Activated CD4-positive, alpha-beta T cell treated with anti-CD3 and anti-CD28 coated beads, Interleukin-10, Interleukin-2, amounts not matched to agents 100 ng/mL and 50 ng/mL, durations not matched to agents 16 hours and 8 hours (primary cell): ENCODE data around the gene C1orf167.

Source experiments
- DNase-seq: peaks from one replicate; pipeline ENCODE4 v3.0.0-alpha.2; 2020

The C1orf167 gene, protein sequence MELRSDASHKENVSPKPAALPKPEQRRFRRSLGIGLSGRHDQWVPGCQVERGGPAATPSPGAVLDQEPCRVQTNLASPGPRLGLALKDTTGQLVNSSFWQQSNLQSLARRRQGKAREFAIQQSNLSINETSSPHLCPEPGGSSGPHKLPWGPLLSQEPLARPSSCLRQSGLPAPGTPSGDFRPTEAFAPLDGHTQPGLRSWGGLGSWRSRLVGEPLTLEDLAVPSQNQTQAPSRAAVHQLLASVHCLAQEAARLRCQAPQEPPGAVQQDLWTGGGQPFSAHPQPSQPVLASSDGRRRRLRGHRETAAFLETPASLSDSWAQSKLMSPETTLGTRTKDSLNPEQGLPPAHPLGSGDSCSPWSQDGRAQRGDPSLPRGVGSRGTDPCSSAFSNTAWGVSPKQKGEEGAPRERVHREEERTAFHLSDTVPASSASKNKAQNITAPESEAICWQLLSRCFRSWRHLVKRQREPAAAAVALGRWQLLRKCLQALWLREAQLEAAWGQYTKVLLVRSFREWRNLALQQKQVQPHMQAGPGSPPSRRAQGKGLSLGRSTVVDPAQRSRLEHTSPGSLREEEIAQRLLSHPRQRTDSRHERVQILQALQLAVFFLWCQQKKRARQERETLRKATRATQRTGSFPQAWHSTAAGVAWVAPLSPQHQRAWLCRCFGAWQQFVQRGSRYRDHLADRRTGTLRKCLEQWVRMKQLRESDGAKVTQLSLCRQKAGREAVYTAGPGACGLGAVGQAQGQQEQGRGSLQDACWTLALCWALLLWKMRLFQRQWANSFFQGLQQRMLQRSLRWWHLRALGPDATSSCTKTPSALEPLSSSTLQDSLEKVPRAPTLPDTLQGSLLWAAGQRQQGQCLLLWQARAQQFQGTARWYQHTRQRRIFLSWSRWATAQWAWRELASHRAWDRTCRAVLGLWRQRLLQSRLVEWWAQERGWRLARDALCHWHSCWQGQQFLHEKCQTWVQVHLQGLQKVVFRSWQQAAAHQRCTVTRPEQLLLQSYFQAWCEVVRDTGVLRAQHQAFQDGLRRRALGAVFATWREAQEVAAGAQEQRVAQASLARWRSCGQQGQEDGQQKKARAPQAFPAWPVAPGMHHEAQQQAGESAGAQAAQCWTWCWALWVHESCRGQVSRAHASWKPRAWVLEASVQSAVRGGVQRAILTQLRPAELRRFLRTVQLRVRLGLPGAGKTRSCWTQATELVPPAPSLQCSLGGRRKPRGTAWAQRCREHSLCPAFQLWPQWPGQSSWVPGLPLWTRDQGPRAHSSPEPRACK (N-terminal part only)

DNA sequence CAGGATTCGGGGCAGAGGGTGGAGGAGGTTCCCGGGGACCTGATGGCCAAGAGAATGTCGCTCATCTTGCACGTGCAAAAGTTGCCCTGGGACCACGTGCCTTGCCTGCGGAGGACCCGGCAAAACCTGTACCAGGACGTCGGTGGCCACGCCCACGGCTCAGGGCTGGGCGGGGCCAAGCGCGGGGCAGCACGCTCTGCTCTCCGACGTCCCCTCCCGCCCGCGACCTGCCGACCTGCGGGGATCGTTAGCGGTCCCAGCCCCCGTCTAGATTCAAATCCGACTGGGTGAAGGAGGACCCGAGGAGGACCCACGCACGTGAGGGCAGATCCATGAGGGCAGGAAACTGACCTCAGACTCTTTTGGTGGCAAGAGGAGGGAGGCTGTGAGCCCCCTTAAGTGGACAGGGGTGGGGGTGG lies at the start of gene C1orf167:
Gene C1orf167 (plus strand): TSS at position 206 of the 419 bp plus-strand sequence. CDS start 2,208 bp downstream, outside the sequence.
- no peak for DNase-seq

DNA sequence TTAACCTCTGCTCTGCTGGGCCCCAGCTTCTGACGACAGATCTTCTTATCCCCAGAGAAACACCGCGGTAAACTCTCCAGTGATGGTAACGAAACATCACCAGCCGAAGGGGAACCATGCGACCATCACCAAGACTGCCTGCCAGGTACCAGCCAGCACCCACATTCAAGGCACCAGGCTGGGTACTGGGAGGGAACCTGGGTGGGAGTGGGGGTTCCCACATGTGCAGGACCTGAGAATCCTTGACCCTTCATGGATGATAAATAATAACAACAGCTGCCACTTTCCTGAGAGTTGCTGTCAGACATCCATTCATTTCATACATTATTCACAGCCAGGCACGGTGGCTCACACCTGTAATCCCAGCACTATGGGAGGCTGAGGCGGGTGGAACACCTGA lies 49.7 kb upstream of the C1orf167 start:
- DNase-seq = no peak

DNA sequence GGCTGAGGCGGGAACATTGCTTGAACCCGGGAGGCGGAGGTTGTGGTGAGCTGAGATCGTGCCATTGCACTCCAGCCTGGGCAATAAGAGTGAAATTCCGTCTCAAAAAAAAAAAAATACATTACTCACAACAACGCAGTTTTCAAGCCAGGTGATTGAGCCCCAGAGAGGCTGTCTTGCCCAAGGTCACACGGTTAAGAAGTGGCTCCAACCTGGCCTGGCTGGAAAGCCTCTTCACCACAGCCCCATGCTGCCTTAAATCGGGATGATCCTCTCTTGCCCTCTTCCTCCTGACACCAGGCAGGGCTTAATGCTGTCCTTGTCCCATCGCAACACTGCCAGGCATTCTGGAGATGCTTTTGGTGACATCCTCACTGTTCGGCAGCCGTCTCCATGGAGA lies 48.9 kb upstream of the C1orf167 start:
- DNase-seq = no peak

DNA sequence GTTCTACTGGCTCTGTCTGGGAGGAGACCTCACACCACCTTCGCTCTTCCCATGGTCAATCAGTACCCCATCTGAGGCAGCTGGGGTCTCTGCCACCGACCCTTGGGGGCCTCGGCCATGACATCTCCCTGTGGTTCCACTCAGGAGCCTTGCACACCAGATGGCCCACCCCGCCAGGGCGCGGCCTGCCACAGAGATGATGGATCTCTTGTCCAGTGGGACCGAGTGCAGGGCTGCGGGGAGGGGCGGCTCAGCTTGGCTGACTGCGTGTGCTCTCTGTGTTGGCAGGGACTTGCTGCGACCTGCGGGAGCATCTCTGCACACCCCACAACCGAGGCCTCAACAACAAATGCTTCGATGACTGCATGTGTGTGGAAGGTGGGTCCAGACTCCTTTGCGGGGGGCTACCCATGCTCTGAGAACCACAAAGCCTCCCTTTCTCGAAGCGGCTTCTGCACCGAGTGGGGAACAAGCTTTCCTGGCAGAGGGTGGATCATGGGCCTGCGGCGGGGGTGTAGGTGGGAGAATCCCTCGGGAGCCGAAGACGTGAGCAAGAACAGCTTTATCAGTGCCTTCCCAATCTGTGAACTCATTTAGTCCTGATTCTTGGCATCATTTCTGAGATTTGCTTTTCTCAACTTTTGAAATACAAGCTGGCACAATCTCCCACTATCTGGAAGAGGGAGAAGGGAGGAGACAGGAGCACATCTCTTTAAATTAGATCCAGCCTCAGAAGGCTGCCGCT lies 47.0 kb upstream of the C1orf167 start:
- DNase-seq = no peak

DNA sequence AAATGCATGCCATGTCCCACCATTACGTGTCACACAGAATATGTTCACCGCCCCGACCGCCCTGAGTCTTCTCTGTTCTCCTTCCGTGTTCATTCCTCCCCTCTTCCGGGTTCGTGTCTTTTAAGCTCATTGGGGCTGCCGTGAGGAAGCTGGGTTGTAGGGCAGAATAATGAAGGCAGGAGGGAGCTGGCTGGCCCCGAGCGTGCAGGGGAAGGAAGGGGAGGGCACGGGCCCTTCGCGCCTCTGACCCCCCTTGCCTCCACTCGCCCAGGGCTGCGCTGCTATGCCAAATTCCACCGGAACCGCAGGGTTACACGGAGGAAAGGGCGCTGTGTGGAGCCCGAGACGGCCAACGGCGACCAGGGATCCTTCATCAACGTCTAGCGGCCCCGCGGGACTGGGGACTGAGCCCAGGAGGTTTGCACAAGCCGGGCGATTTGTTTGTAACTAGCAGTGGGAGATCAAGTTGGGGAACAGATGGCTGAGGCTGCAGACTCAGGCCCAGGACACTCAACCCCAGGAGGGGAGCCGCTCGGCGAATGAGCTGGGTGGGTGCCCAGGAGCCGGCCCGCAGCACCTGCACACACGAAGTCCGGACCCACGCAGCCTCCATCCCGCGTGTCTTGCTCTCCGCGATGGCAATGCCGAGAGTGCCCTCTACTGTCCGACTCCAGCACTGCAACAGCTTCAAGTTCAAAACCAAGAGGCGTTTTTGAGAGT lies 42.5 kb upstream of the C1orf167 start:
- peak; percentile 82 for DNase-seq

DNA sequence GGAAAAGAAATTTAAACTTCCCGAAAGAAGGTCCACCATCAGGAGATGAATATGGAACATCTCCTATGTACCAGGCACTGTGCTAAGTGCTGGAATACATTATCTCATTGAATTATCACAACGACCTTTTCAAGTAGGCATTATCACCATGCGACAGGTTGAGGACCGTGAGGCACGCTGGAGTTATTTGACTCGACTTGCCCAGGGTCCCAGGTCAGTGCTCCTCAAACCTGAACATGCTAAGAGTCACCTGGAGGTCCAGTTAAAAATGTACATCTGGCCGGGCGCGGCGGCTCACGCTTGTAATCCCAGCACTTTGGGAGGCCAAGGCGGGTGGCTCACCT lies 42.0 kb upstream of the C1orf167 start:
- DNase-seq = no peak

DNA sequence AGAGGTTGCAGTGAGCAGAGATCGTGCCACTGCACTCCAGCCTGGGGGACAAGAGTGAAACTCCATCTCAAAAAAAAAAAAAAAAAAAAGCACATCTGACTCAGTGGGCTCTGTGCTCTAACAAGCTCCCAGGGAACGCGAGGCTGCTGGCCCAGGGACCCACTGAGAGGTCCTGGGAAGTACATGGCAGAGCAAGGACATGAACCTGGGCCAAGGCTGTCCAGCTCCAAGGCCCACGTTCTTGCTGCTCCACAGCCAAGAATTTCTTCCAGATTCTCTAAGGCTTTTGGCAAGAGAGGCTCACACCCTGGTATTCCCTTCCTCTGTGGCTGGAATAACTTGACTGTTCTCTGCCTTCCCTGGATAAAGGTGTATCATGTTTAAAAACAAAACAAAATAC lies 41.5 kb upstream of the C1orf167 start:
- DNase-seq = no peak

DNA sequence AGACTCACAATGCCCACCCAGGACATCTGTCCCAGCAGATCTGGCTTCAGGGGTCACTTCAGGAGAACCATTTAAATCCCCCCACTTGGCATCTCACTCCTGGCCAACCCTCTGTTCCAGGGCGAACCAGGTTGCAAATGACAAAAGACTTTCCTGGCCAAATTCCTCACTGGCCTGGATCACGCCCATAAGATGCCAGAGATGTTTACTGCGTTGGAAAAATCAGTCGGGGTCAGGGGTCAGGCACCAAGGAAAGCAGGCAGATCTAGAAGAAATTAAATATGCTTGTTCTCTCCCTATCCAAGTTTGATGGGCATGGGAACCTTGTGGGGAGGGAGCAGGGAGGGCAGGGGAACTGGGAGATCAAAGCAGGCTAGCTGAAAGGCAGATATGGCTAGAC lies 40.7 kb upstream of the C1orf167 start:
- no peak for DNase-seq

DNA sequence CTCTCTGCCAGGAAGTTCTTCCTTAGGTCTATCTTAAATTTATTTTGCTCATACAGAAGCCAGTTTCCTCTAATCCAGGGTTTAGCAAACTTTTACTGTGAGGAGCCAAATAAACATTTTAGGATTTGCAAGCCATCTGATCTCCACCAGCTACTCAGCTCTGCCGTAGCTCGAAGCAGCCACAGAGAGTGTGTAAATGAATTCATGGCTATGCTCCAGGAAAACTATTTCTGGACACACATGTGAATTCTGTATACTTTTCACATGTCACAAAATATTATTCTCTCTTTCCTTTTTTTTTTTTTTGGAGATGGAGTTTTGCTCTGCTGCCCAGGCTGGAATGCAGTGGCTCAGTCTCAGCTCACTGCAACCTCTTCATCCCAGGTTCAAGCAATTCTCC lies 39.5 kb upstream of the C1orf167 start:
- no peak for DNase-seq

DNA sequence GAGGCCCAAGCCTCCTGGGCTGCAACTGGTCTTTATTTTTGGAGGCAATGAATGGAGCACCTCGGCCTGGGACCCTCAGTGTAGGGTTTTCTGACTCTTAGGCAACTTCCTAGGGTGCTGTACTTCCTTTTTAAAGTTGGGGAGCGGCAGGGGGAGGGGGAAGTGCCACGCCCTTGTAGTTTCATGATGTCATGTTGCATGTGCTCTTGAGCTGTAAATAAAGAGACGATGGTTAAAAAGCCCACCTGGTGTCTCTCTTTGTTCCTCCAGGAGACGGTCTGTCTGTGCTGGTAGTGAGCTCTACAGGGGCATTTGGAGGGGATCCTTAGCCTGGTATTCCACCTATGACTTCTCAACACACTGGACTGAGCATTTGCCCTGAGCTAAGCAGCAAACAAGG lies 36.4 kb upstream of the C1orf167 start:
- DNase-seq = no peak

DNA sequence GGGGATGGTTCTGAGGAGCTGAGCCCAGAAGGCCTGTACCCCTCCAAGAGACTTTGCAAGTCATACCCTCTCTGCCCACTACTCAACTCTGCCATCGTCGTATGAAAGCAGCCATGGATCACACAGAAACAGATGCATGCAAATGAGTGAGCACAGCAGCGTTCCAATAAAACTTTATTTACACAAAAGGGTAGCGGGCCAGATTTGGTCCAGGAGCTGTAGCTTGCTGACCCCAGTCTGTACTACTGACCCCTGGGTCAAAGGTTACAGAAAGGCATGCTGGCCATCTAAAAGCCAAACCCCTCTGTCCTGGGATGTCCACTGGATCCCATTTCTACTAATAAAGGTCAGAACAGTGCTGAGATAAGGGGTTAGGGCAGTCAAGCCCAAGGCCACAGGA lies 34.9 kb upstream of the C1orf167 start:
- DNase-seq = no peak

DNA sequence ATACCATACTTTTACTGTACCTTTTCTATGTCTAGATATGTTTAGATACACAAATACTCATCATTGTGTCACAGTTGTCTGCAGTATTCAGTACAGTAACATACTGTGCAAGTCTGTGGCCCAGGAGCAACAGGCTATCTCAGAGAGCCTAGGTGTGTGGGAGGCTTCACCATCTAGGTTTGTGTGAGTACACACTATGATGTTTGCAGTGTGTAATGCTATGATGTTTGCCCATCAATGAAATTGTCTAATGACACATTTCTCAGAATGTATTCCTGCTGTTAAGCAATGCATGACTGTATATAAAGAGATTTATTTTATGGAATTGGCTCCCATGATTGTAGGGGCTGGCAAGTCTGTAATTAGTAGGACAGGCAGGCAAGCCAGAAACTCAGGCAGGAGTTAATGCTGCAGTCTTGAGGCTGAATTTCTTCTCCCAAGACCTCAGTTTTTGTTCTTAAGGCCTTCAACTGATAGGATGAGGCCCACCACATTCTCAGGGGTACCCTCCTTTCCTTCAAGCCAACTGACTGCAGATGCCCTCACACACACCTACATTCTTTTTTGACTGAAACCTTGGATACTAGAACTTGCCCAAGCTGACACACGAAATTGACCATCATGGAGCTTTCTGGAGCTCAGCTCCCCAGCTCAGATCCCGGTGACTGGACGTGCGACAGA lies 33.7 kb upstream of the C1orf167 start:
- DNase-seq = no peak

DNA sequence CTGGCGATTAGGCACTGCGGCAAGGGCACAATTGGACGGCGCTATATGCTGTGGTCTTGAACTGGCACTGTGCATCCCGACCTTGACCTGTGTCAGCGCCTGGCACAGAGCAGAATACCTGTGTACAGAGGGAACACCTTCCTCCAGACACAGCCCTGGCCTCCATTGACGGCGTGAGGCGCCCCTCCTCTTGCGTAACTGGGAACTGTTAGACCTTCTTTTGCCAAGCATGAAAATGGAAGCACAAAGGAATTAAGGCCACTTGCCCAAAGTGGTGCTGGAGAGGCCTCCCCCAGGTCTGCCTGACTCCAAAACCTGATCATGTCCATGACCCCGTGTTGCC lies 32.9 kb upstream of the C1orf167 start:
- DNase-seq = no peak

DNA sequence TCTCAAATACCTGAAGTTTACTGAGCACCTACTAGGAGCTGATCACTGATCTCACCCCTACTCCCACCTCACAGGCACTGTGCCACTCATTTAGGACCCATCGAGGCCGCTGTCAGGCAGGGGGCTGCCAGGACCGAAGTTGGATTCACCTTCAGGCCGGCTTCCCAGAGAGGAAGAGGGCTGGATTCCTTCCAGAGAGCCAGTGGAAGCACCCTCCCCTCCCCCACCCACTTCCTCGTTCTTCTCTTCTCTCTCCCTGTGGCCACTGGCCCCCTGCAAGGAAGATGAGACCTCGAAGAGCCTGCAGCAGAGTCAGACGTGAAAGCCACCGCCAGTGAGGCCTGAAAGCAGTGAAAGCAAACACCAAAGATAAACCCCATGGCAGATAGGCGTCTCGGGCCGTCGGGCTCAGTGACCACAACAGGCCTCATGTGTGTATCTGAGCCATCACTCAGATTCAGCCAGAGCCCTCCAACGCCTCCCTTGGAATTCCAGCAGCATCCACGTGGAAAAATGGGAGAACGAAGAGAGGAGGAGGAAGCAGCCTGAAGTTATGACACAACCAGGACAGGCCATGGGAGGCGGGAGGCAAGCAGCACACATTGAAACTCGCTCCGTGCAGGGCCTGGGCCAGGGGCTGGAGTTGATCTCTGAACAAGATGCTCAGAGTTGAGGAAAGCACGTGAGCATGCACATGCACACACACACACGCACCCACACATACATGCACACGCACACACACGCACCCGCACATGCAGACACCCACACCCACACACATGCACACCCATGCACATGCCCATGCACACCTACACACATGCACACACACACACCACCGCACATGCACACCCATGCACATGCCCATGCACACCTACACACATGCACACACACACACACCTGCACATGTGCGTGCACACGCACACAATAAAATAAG lies 32.2 kb upstream of the C1orf167 start:
- DNase-seq = no peak

DNA sequence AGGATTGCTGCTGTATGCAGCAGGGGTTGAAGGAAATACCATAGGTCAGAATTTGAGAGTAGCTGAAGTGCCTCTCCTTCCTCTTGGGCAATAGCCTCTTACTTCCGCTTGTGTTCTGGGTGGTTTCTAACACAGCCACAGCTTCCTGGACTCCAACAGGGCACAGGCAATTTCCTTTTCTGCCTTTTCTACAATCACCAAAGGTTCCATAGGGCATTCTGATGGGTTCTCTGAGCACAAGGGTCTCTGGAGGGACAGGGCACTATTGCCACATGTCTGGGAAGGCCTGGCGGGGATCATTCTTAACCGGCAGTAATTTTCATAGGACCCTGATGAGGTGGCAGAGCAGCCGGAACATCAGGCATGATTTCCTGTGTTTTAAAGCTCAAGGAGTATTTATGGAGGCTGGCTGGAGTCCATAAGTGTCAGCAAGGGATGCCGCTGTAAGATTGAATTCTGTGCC lies 31.5 kb upstream of the C1orf167 start:
- peak; percentile 82 for DNase-seq

DNA sequence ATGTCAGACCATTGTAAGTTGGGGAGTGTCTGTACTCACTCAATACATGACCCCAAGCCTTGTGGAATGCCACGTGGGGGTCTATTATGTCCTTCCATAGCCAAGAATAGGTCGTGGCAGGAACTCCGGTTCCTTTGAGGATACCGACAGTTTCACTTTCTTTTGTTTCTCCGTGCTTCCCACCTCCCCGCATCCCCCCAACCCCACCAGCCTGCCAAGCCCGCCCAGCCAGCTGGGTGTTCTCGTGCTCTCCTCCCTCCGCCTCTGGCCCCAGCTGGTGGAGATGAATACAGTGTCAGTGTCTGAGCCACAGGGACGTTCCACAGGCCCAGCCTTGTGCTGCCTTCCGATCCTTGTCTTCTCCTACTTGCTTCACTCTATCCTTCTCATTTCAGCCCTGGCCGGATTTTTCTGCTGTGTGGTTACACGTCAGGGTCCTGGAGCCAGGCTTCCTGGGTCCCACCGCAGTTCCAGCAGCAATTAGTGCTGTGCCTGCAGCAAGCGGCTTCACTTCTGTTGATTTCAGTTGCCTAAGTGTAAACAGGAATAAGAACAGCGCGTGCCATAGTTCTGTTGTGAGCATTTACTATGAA lies 30.2 kb upstream of the C1orf167 start:
- DNase-seq = peak; percentile 23

DNA sequence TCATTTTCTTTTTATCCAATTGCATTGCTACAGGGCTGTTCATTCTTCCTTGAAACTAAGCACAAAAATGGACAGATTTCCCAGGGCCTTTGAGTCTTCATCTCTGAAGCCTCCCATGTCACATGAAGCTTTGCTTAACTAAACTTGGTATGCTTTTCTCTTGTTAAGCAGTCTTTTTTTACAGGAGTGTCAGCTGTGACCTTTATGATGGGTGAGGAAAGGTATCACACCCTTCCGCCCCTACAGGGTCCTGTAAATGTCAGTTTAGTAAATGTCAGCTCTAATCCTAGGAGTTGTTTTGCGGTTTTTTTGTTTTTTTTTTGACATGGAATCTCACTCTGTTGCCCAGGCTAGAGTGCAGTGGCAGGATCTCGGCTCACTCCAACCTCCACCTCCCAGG lies 28.7 kb upstream of the C1orf167 start:
- DNase-seq = no peak

DNA sequence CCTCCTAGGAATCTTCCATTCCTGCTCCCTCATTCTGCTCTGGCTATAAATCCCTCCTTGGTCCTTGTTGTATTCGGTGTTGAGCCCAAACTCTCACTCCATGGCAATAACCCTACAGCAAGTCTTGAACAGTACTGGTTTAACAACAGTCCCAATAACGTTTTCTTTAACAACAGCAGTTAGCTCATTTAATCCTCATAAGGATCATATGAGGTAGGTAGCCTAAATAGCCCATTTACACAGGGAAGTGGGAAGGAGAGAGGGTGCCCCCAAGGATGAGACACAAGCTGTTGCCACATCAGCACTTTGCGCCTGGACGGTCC lies 26.5 kb upstream of the C1orf167 start:
- no peak for DNase-seq

DNA sequence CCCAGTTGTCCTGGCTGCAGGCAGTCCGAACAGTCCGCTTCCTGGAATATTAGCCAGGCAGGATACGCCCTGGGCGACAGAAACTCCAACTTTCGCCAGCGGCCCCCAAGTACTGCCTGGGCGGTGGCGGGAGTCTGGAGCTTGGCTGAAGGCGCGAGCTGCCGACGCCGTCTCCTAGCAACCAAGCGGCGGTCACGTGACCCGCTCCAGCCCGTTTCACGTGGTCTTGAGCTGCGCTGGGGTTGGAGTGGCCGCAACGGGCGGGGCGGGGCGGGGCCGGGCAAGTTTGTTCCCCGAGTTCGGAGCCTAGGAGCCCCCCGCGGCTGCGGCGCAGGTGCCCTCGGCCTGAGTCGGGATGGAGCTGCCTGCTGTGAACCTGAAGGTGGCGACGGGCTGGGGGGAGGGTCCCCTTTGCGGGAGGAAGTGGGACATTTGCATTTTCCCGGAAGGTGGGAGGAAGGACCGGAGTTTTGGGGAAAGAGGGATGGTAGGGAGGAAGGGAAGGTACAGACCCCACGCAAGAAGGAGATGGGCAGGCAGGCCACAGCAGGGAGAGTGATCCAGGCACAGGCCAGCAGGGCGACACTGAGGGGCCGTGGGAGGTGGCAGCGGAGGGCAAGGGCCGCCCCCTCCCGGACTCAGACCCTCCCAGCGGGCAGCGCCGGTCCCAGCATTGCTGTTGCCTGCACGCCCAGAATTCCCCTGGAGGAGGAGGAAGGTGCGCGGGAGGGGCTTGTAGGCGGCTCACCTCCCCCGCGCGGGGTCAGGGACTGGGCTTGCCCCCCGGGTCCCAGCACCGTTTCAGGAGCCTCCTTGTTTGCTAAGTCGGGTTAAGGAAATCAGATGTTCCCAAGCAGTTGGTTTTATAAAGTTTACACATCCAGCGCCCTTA lies 25.9 kb upstream of the C1orf167 start, which contains the start of gene AGTRAP:
Gene AGTRAP (plus strand): TSS at position 283 of the 892 bp plus-strand sequence. CDS start 73 bp downstream, at position 356.
- peak; percentile 93 for DNase-seq
